HEK293 (cell line): ENCODE data around the gene ARHGAP15.

Experiments used
- CTCF ChIP-seq: fragments of 450-650 bp; formaldehyde crosslinking; IDR thresholded peaks from 2 replicates; pipeline ENCODE4 v1.5.1; 2016; ENCODE audit warnings: missing biosample characterization, missing genetic modification characterization
- SCRT2 ChIP-seq: fragments of 450-650 bp; formaldehyde crosslinking; IDR thresholded peaks from 2 replicates; pipeline ENCODE4 v1.5.1; 2016; ENCODE audit warnings: missing biosample characterization, missing genetic modification characterization
- ZBTB48 ChIP-seq: fragments of 450-650 bp; formaldehyde crosslinking; IDR thresholded peaks from 2 replicates; pipeline ENCODE4 v1.5.1; 2016; ENCODE audit warnings: missing biosample characterization, missing genetic modification characterization
- ZEB2 ChIP-seq: fragments of 450-650 bp; formaldehyde crosslinking; IDR thresholded peaks from 2 replicates; pipeline ENCODE4 v1.5.1; 2016; ENCODE audit warnings: missing biosample characterization, missing genetic modification characterization
- ZFP37 ChIP-seq: fragments of 450-650 bp; formaldehyde crosslinking; IDR thresholded peaks from 2 replicates; pipeline ENCODE4 v1.5.1; 2016; ENCODE audit warnings: missing biosample characterization, missing genetic modification characterization
- ZNF114 ChIP-seq: fragments of 450-650 bp; formaldehyde crosslinking; IDR thresholded peaks from 2 replicates; pipeline ENCODE4 v1.5.0; 2017; ENCODE audit warnings: missing biosample characterization, missing genetic modification characterization
- ZNF121 ChIP-seq: fragments of 450-650 bp; formaldehyde crosslinking; IDR thresholded peaks from 2 replicates; pipeline ENCODE4 v1.5.1; 2016; ENCODE audit warnings: missing biosample characterization, missing genetic modification characterization
- ZNF175 ChIP-seq: fragments of 450-650 bp; formaldehyde crosslinking; IDR thresholded peaks from 2 replicates; pipeline ENCODE4 v1.5.1; 2016; ENCODE audit warnings: missing biosample characterization, missing genetic modification characterization
- ZNF473 ChIP-seq: fragments of 450-650 bp; formaldehyde crosslinking; IDR thresholded peaks from 2 replicates; pipeline ENCODE4 v1.5.1; 2017; ENCODE audit warnings: missing biosample characterization, missing genetic modification characterization
- ZNF48 ChIP-seq: fragments of 450-650 bp; formaldehyde crosslinking; IDR thresholded peaks from 2 replicates; pipeline ENCODE4 v1.5.1; 2016; ENCODE audit warnings: missing biosample characterization, missing genetic modification characterization
- ZNF488 ChIP-seq: fragments of 450-650 bp; formaldehyde crosslinking; IDR thresholded peaks from 2 replicates; pipeline ENCODE4 v1.5.1; 2016; ENCODE audit warnings: missing biosample characterization, missing genetic modification characterization
- ZNF707 ChIP-seq: fragments of 450-650 bp; formaldehyde crosslinking; IDR thresholded peaks from 2 replicates; pipeline ENCODE4 v1.5.1; 2016; ENCODE audit warnings: missing biosample characterization, missing genetic modification characterization
- TF ChIP-seq, protein P1 (sequence below): fragments of 450-650 bp; formaldehyde crosslinking; IDR thresholded peaks from 2 replicates; pipeline ENCODE4 v1.5.1; 2016; ENCODE audit warnings: missing biosample characterization, missing genetic modification characterization

DNA sequence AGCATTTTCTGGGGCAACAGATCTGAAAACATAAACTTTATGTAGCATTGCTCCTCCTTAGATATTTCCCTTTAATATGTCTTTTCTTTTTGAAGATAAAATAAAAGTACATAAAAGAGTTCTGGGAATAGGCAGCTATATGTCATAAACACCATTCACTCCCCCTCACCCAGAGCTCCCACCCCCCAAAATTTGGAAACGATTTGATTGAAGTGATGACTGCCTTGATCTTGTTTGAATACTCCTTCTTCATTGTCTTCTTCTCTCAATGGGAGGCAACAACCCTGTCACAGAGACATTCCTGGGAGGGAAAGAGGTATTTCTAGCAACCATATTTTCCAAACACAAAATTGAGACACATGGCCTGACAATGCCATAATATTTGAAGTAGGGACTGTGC is 369.3 kb downstream of the ARHGAP15 start:
- no peak for TF ChIP-seq ZNF114 (tag by site-specific recombination)
- no peak for TF ChIP-seq CTCF
- no peak for TF ChIP-seq ZFP37 (tag by site-specific recombination)
- TF ChIP-seq ZNF488 (tag by site-specific recombination): no peak
- TF ChIP-seq SCRT2 (tag by site-specific recombination): no peak
- TF ChIP-seq ZNF48: no peak
- no peak for TF ChIP-seq ZNF175 (tag by site-specific recombination)
- TF ChIP-seq ZNF473 (tag by site-specific recombination): no peak
- TF ChIP-seq ZNF707 (tag by site-specific recombination): no peak
- TF ChIP-seq ZNF121 (tag by site-specific recombination): no peak
- TF ChIP-seq, protein P1, sequence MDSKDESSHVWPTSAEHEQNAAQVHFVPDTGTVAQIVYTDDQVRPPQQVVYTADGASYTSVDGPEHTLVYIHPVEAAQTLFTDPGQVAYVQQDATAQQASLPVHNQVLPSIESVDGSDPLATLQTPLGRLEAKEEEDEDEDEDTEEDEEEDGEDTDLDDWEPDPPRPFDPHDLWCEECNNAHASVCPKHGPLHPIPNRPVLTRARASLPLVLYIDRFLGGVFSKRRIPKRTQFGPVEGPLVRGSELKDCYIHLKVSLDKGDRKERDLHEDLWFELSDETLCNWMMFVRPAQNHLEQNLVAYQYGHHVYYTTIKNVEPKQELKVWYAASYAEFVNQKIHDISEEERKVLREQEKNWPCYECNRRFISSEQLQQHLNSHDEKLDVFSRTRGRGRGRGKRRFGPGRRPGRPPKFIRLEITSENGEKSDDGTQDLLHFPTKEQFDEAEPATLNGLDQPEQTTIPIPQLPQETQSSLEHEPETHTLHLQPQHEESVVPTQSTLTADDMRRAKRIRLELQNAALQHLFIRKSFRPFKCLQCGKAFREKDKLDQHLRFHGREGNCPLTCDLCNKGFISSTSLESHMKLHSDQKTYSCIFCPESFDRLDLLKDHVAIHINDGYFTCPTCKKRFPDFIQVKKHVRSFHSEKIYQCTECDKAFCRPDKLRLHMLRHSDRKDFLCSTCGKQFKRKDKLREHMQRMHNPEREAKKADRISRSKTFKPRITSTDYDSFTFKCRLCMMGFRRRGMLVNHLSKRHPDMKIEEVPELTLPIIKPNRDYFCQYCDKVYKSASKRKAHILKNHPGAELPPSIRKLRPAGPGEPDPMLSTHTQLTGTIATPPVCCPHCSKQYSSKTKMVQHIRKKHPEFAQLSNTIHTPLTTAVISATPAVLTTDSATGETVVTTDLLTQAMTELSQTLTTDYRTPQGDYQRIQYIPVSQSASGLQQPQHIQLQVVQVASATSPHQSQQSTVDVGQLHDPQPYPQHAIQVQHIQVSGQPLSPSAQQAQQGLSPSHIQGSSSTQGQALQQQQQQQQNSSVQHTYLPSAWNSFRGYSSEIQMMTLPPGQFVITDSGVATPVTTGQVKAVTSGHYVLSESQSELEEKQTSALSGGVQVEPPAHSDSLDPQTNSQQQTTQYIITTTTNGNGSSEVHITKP: no peak
- TF ChIP-seq ZBTB48 (tag by site-specific recombination): no peak
- TF ChIP-seq ZEB2 (tag by site-specific recombination): no peak
